Mucosa of descending colon (tissue), 3 donors: Measurements from ENCODE around the gene CIART. TPM values are rescaled to one million over a fixed set of nuclear protein-coding genes. Genes with fewer than 3 reads are reported as not detected.

Experiments
- ATAC-seq: fragments of 200-7000 bp; cut with Tn5 transposase; one replicate; pipeline ENCODE4 v1.9.1; 2020; ENCODE audit warnings: mild to moderate bottlenecking, moderate library complexity
- DNase-seq, 3 donors: peaks; one replicate each; pipeline ENCODE4 v3.0.0-alpha.2; 2020
- H3K36me3 ChIP-seq: fragments of 200-600 bp; one replicate; pipeline ENCODE4 v1.8.0; 2021; ENCODE audit warnings: low read depth, mild to moderate bottlenecking
- H3K4me1 ChIP-seq: fragments of 200-600 bp; one replicate; pipeline ENCODE4 v1.8.0; 2021; ENCODE audit warnings: low read depth, mild to moderate bottlenecking
- H3K4me3 ChIP-seq: fragments of 200-600 bp; one replicate; pipeline ENCODE4 v1.8.0; 2021; ENCODE audit warnings: mild to moderate bottlenecking
- H3K9me3 ChIP-seq: fragments of 200-600 bp; one replicate; pipeline ENCODE4 v1.8.0; 2021; ENCODE audit warnings: mild to moderate bottlenecking
- CTCF ChIP-seq: fragments of 200-600 bp; IDR thresholded peaks from one replicate; pipeline ENCODE4 v1.8.0; 2022; ENCODE audit warnings: antibody characterized with exemption, mild to moderate bottlenecking
- intact Hi-C, 2 donors: fragments of 100-400 bp; cut with DNase I in 1 of 2; cut with micrococcal nuclease in 1 of 2; formaldehyde crosslinking; loops; one replicate each; pipeline versions ENCODE4 v1.11.0 to v1.11.1; 2022; cut with DNase I, micrococcal nuclease
- total RNA-seq, 3 donors: library from RNA; stranded (reverse); fragmentation: NEBNext Ultra II Directional in 2 of 3; extraction: Animal tissue kit (Norgen Biotek cat#: 25700) in 2 of 3; gene quantifications; one replicate each; pipeline versions ENCODE4 v1.2.1 to v1.2.4, GENCODE V29; 2021 to 2023
- donor health status: DM: no; HTN: no; CAD: no; lungs with moderate emphysema.
- donor health status: DM: no; HTN: no; CAD: no.
- donor health status: DM: no; HTN: yes; CAD: no.

CIART gene
- total RNA-seq, 3 donors from 2014 or later, result 0.49 to 12.6 (median 1.6) TPM

GRCh38 chr1:150268340-150268704 lies 14.0 kb upstream of the CIART start:
- H3K4me1 ChIP-seq, result peaks cover 7% of the 10 kb centered on the region
- DNase-seq, result peak; percentile 61 to 68 (median 66)
- peak; percentile 73 for ATAC-seq
- no peaks in the 10 kb centered on the region for H3K36me3 ChIP-seq
- intact Hi-C loops, result no loop called here
- H3K4me3 ChIP-seq, result peak overlapping the region; percentile 83
- H3K9me3 ChIP-seq, result no peaks in the 10 kb centered on the region
- no peak for TF ChIP-seq CTCF

- ATAC-seq, result peak; percentile 98
- TF ChIP-seq CTCF, result no peak
- H3K4me1 ChIP-seq, result peaks cover 7% of the 10 kb centered on the region
- H3K36me3 ChIP-seq, result no peaks in the 10 kb centered on the region
- DNase-seq, result peak; percentile 96 to 98 (median 96)
- intact Hi-C loops, result no loop called here
- no peaks in the 10 kb centered on the region for H3K9me3 ChIP-seq
- peak within 1 kb of the TSS; percentile 83 for H3K4me3 ChIP-seq
Measured at GRCh38 chr1:150268705-150269403, 13.5 kb upstream of the CIART start, which contains the start of gene APH1A. TSS of gene APH1A (minus strand) at chr1:150269016. CDS start at chr1:150268810, 206 bp downstream.

GRCh38 chr1:150269451-150269850 lies 12.9 kb upstream of the CIART start:
- Histone ChIP-seq H3K4me1 (peaks cover 7% of the 10 kb centered on the region), H3K9me3 (no peaks in the 10 kb centered on the region), H3K36me3 (no peaks in the 10 kb centered on the region), H3K4me3 (no peak overlapping the region)
- DNase-seq (no peak), ATAC-seq (no peak)
- intact Hi-C loops, result no loop called here
- no peak for TF ChIP-seq CTCF

- H3K4me1 ChIP-seq, result peaks cover 7% of the 10 kb centered on the region
- no peaks in the 10 kb centered on the region for H3K36me3 ChIP-seq
- peak; percentile 13 for ATAC-seq
- DNase-seq, result no peak
- H3K4me3 ChIP-seq, result no peak overlapping the region
- intact Hi-C loops, result no loop called here
- no peak for TF ChIP-seq CTCF
- no peaks in the 10 kb centered on the region for H3K9me3 ChIP-seq
Measured at GRCh38 chr1:150271291-150271959, 10.9 kb upstream of the CIART start.

- no peak for ATAC-seq
- H3K4me1 ChIP-seq, result no peaks in the 10 kb centered on the region
- no peak for TF ChIP-seq CTCF
- no peaks in the 10 kb centered on the region for H3K36me3 ChIP-seq
- no peak overlapping the region for H3K4me3 ChIP-seq
- no peaks in the 10 kb centered on the region for H3K9me3 ChIP-seq
- intact Hi-C loops, result no loop called here
- DNase-seq, result no peak
Measured at GRCh38 chr1:150273311-150273710, 9.0 kb upstream of the CIART start.
